ENCODE measurements around the gene SLC6A1. TPM values are rescaled to one million over a fixed set of nuclear protein-coding genes. Genes with fewer than 3 reads are reported as not detected.
"Not testable (repeated sequence)": the region's sequence is repeated elsewhere in the genome, so short reads cannot be mapped to it uniquely, and the experiment has no call there.

Gene SLC6A1
- total and polyA plus RNA-seq, 8 donors, result 0.29 to 5.6 (median 2.8) TPM; not detected in 5

- H3K36me3 ChIP-seq, result no peaks in the 10 kb centered on the region
- no peak overlapping the region for H3K27ac ChIP-seq
- WGBS, 5 donors, result 59 to 75% (median 68%) methylated on average over 5 of the region's 5 CpGs
- TF ChIP-seq CTCF (IDR thresholded peaks at IDR 0.05) (no peak), POLR2AphosphoS5 (IDR thresholded peaks at IDR 0.05) (no peak), POLR2A (IDR thresholded peaks at IDR 0.05) (no peak), EP300 (IDR thresholded peaks at IDR 0.05) (no peak)
- no peak overlapping the region for H3K4me3 ChIP-seq
- H3K27me3 ChIP-seq, result peaks cover 0 to 5% (median 0%) of the 10 kb centered on the region in 3 donors
- H3K4me1 ChIP-seq, result no peaks in the 10 kb centered on the region
- H3K9me3 ChIP-seq, result peaks cover 0 to 23% (median 12%) of the 10 kb centered on the region in 4 donors
- intact Hi-C loops (cut with DNase I; ENCODE audit: low total_unique reads), result no loop called here
- no peak for DNase-seq
Observed at GRCh38 chr3:11072631-11073030, 80.1 kb downstream of the SLC6A1 start.

GRCh38 chr3:11074011-11074410, 81.5 kb downstream of the SLC6A1 start:
- Histone ChIP-seq H3K4me1 (no peaks in the 10 kb centered on the region), H3K36me3 (no peaks in the 10 kb centered on the region), H3K9me3 (peaks cover 0 to 16% (median 6%) of the 10 kb centered on the region in 4 donors), H3K27me3 (peaks cover 0 to 5% (median 0%) of the 10 kb centered on the region in 3 donors), H3K4me3 (no peak overlapping the region), H3K27ac (no peak overlapping the region)
- WGBS, 5 donors, result 53 to 76% (median 59%) methylated on average over 2 of the region's 2 CpGs
- DNase-seq, result no peak
- no peak for TF ChIP-seq CTCF (IDR thresholded peaks at IDR 0.05)
- TF ChIP-seq EP300 (IDR thresholded peaks at IDR 0.05), result no peak
- TF ChIP-seq POLR2AphosphoS5 (IDR thresholded peaks at IDR 0.05), result no peak
- no peak for TF ChIP-seq POLR2A (IDR thresholded peaks at IDR 0.05)
- intact Hi-C loops (cut with DNase I; ENCODE audit: low total_unique reads), result no loop called here

- Histone ChIP-seq H3K36me3 (no peaks in the 10 kb centered on the region), H3K27me3 (peaks cover 0 to 5% (median 0%) of the 10 kb centered on the region in 3 donors), H3K4me3 (no peak overlapping the region), H3K27ac (no peak overlapping the region), H3K4me1 (no peaks in the 10 kb centered on the region), H3K9me3 (peaks cover 0 to 16% (median 6%) of the 10 kb centered on the region in 4 donors)
- intact Hi-C loops (cut with DNase I; ENCODE audit: low total_unique reads), result no loop called here
- 75 to 89% (median 82%) methylated on average over 3 of the region's 3 CpGs for WGBS, 5 donors
- TF ChIP-seq CTCF (IDR thresholded peaks at IDR 0.05), result no peak
- no peak for TF ChIP-seq POLR2AphosphoS5 (IDR thresholded peaks at IDR 0.05)
- no peak for TF ChIP-seq POLR2A (IDR thresholded peaks at IDR 0.05)
- no peak for TF ChIP-seq EP300 (IDR thresholded peaks at IDR 0.05)
- no peak for DNase-seq
Observed at GRCh38 chr3:11074451-11074850, 81.9 kb downstream of the SLC6A1 start.

GRCh38 chr3:11075122-11075521, 82.6 kb downstream of the SLC6A1 start:
- not testable (repeated sequence) for H3K4me3 ChIP-seq, H3K36me3 ChIP-seq, H3K4me1 ChIP-seq

GRCh38 chr3:11076711-11077110, 84.2 kb downstream of the SLC6A1 start:
- no peaks in the 10 kb centered on the region for H3K27me3 ChIP-seq
- no peak overlapping the region for H3K4me3 ChIP-seq
- DNase-seq, result no peak
- intact Hi-C loops (cut with DNase I; ENCODE audit: low total_unique reads), result no loop called here
- no peaks in the 10 kb centered on the region for H3K36me3 ChIP-seq
- H3K9me3 ChIP-seq, result peaks cover 0 to 1% (median 0%) of the 10 kb centered on the region in 4 donors
- no peaks in the 10 kb centered on the region for H3K4me1 ChIP-seq
- H3K27ac ChIP-seq, result no peak overlapping the region
- TF ChIP-seq CTCF (IDR thresholded peaks at IDR 0.05) (no peak), POLR2A (IDR thresholded peaks at IDR 0.05) (no peak), POLR2AphosphoS5 (IDR thresholded peaks at IDR 0.05) (no peak), EP300 (IDR thresholded peaks at IDR 0.05) (no peak)
- WGBS, 5 donors, result 41 to 62% (median 57%) methylated on average over 6 of the region's 6 CpGs

More at GRCh38 chr3:11075122-11075521, 82.6 kb downstream of the SLC6A1 start:
- H3K9me3 ChIP-seq, result peaks cover 0 to 13% (median 6%) of the 10 kb centered on the region in 4 donors
- H3K27ac ChIP-seq; DNase-seq; intact Hi-C loops (cut with DNase I; ENCODE audit: low total_unique reads); H3K27me3 ChIP-seq: not testable (repeated sequence)
- 83 to 95% (median 91%) methylated on average over 2 of the region's 2 CpGs for WGBS, 5 donors

Measured in stomach (tissue), 9 donors.